BE2C (cell line): ENCODE measurements around the gene CACNB4.

Experiments
- DNase-seq: peaks from one replicate; pipeline ENCODE4 v3.0.0-alpha.2; 2020
- H3K27me3 ChIP-seq: fragments of 250-450 bp; sonication (Bioruptor Pico); 2 replicates; pipeline ENCODE4 v1.5.1; 2020; ENCODE audit warnings: mild to moderate bottlenecking
- H3K36me3 ChIP-seq: fragments of 250-450 bp; sonication (Bioruptor Pico); 2 replicates; pipeline ENCODE4 v1.5.1; 2020; ENCODE audit warnings: mild to moderate bottlenecking
- H3K4me1 ChIP-seq: fragments of 250-450 bp; sonication (Bioruptor Pico); 2 replicates; pipeline ENCODE4 v1.5.1; 2020
- H3K4me3 ChIP-seq: 2 replicates; pipeline ENCODE4 v1.5.1; 2011; ENCODE audit warnings: low read depth, low read length
- H3K9me3 ChIP-seq: fragments of 250-450 bp; sonication (Bioruptor Pico); 2 replicates; pipeline ENCODE4 v1.5.1; 2020
- CTCF ChIP-seq: IDR thresholded peaks from 2 replicates; pipeline ENCODE4 v1.5.1; 2012; ENCODE audit warnings: mild to moderate bottlenecking, low read depth, low read length

CACNB4 gene

GRCh38 chr2:151972241-151973012 is 126.4 kb downstream of the CACNB4 start:
- DNase-seq, result no peak
- no peak overlapping the region for H3K4me3 ChIP-seq
- no peaks in the 10 kb centered on the region for H3K9me3 ChIP-seq
- H3K27me3 ChIP-seq, result no peaks in the 10 kb centered on the region
- H3K36me3 ChIP-seq, result no peaks in the 10 kb centered on the region
- TF ChIP-seq CTCF, result no peak
- no peaks in the 10 kb centered on the region for H3K4me1 ChIP-seq

GRCh38 chr2:151971301-151972051 is 127.4 kb downstream of the CACNB4 start:
- TF ChIP-seq CTCF, result no peak
- H3K4me1 ChIP-seq, result no peaks in the 10 kb centered on the region
- no peaks in the 10 kb centered on the region for H3K9me3 ChIP-seq
- no peaks in the 10 kb centered on the region for H3K27me3 ChIP-seq
- H3K36me3 ChIP-seq, result no peaks in the 10 kb centered on the region
- DNase-seq, result no peak
- no peak overlapping the region for H3K4me3 ChIP-seq

GRCh38 chr2:151968770-151969470 is 129.9 kb downstream of the CACNB4 start:
- no peaks in the 10 kb centered on the region for H3K36me3 ChIP-seq

GRCh38 chr2:151967829-151968722 is 130.8 kb downstream of the CACNB4 start:
- Histone ChIP-seq H3K4me1 (no peaks in the 10 kb centered on the region), H3K27me3 (no peaks in the 10 kb centered on the region)
- DNase-seq, result no peak

More at GRCh38 chr2:151968770-151969470, 129.9 kb downstream of the CACNB4 start:
- no peaks in the 10 kb centered on the region for H3K27me3 ChIP-seq
- no peaks in the 10 kb centered on the region for H3K4me1 ChIP-seq
- no peaks in the 10 kb centered on the region for H3K9me3 ChIP-seq
- DNase-seq, result no peak
- no peak for TF ChIP-seq CTCF
- no peak overlapping the region for H3K4me3 ChIP-seq

GRCh38 chr2:151965884-151966283 is 133.0 kb downstream of the CACNB4 start:
- no peak for DNase-seq
- Histone ChIP-seq H3K4me1 (no peaks in the 10 kb centered on the region), H3K36me3 (no peaks in the 10 kb centered on the region), H3K4me3 (no peak overlapping the region), H3K27me3 (no peaks in the 10 kb centered on the region), H3K9me3 (no peaks in the 10 kb centered on the region)
- TF ChIP-seq CTCF, result no peak

More at GRCh38 chr2:151967829-151968722, 130.8 kb downstream of the CACNB4 start:
- TF ChIP-seq CTCF, result no peak
- H3K9me3 ChIP-seq, result no peaks in the 10 kb centered on the region
- H3K36me3 ChIP-seq, result no peaks in the 10 kb centered on the region
- no peak overlapping the region for H3K4me3 ChIP-seq
